K562 (cell line): ENCODE measurements around the gene CSNK1A1. TPM values are rescaled to one million over a fixed set of nuclear protein-coding genes. Genes with fewer than 3 reads are reported as not detected.
A peak's percentile ranks its signal among the peaks of the same experiment; 100 is the strongest.

Experiments used
- BRD4 ChIP-seq: fragments of 200-600 bp; sonication (generic); IDR thresholded peaks from 2 replicates; pipeline ENCODE4 v1.6.1; 2017; ENCODE audit warnings: inconsistent platforms
- CC2D1A ChIP-seq: fragments of 450-650 bp; IDR thresholded peaks from 2 replicates; pipeline ENCODE4 v1.6.1; 2017; ENCODE audit warnings: mild to moderate bottlenecking
- ELF2 ChIP-seq: fragments of 250-450 bp; sonication (Bioruptor Pico); IDR thresholded peaks from 2 replicates; pipeline ENCODE4 v1.5.0; 2021; ENCODE audit warnings: mild to moderate bottlenecking
- GATA2 ChIP-seq: sonication (generic); formaldehyde crosslinking; IDR thresholded peaks from 2 replicates; pipeline ENCODE4 v1.4.0; 2020; ENCODE audit warnings: mild to moderate bottlenecking, missing genetic modification reagents
- GTF2F1 ChIP-seq: IDR thresholded peaks from 2 replicates; pipeline ENCODE4 v1.6.1; 2011; ENCODE audit warnings: low read depth, low read length, improper control_type of control experiment
- HDAC6 ChIP-seq: IDR thresholded peaks from 2 replicates; pipeline ENCODE4 v1.6.1; 2012; ENCODE audit warnings: low read depth, mild to moderate bottlenecking, control low read depth, inconsistent platforms, low read length, moderate library complexity
- HNRNPL ChIP-seq: fragments of 200-400 bp; formaldehyde crosslinking; IDR thresholded peaks from 2 replicates; pipeline ENCODE4 v1.6.1; 2017; ENCODE audit warnings: low read depth, mild to moderate bottlenecking, low read length
- KAT2B ChIP-seq: IDR thresholded peaks from one replicate; pipeline ENCODE4 v1.6.1; 2012; ENCODE audit warnings: low read depth, mild to moderate bottlenecking, control low read depth, inconsistent platforms, low read length, moderate library complexity
- MCM2 ChIP-seq: fragments of 450-650 bp; IDR thresholded peaks from 2 replicates; pipeline ENCODE4 v1.6.1; 2017; ENCODE audit warnings: low read depth, mild to moderate bottlenecking
- MED1 ChIP-seq: sonication (generic); formaldehyde crosslinking; IDR thresholded peaks from 2 replicates; pipeline ENCODE4 v1.8.1; 2023; ENCODE audit warnings: missing genetic modification reagents, borderline replicate concordance
- MEIS2 ChIP-seq: fragments of 450-650 bp; IDR thresholded peaks from 2 replicates; pipeline ENCODE4 v1.6.1; 2014; ENCODE audit warnings: mild to moderate bottlenecking; ENCODE audit not compliant: partially characterized antibody
- MYNN ChIP-seq, 2 experiments: sonication (generic); formaldehyde crosslinking in 1 of 2; IDR thresholded peaks; 2 replicates each; pipeline versions ENCODE4 v1.5.0 to v1.6.1; 2016 to 2020; ENCODE audit warnings: antibody characterized with exemption in 1 of 2, missing genetic modification reagents in 1 of 2
- PKNOX1 ChIP-seq: fragments of 450-650 bp; IDR thresholded peaks from 2 replicates; pipeline ENCODE4 v1.6.1; 2016
- RBFOX2 ChIP-seq: fragments of 200-400 bp; formaldehyde crosslinking; IDR thresholded peaks from 2 replicates; pipeline ENCODE4 v1.6.1; 2017; ENCODE audit warnings: low read depth, mild to moderate bottlenecking, low read length, moderate library complexity
- SAFB ChIP-seq: fragments of 200-400 bp; formaldehyde crosslinking; IDR thresholded peaks from 2 replicates; pipeline ENCODE4 v1.6.1; 2017; ENCODE audit warnings: low read depth, low read length, borderline replicate concordance
- SNIP1 ChIP-seq: fragments of 450-650 bp; IDR thresholded peaks from 2 replicates; pipeline ENCODE4 v1.7.1; 2017; ENCODE audit warnings: low read depth, mild to moderate bottlenecking
- ZNF76 ChIP-seq: fragments of 250-450 bp; sonication (Bioruptor Pico); IDR thresholded peaks from 2 replicates; pipeline ENCODE4 v1.4.0; 2020; ENCODE audit warnings: mild to moderate bottlenecking, moderate library complexity, borderline replicate concordance
- polyA plus RNA-seq, 8 experiments: library from polyadenylated mRNA; depleted of rRNA in 4 of 8; stranded (reverse) in 5 of 8; unstranded in 3 of 8; fragments of >200 nt; fragmentation: Nextera tagmentation in 2 of 8; fragmentation: Illumina TruSeq in 1 of 8; extraction: Ambion mirVana in 2 of 8; extraction: Trizol in 1 of 8; gene quantifications; 2 replicates each; pipeline versions ENCODE4 v1.2.1 to v1.2.3, GENCODE V29; 2011 to 2014; ENCODE audit warnings: inconsistent platforms in 1 of 8, missing spikeins in 1 of 8
- total RNA-seq, 7 experiments: library from RNA; depleted of rRNA in 6 of 7; stranded (reverse); fragments of >200 nt in 6 of 7; fragmentation: Illumina TruSeq in 2 of 7; extraction: Trizol in 2 of 7; gene quantifications; 2 replicates each; pipeline versions ENCODE4 v1.2.1 to v1.2.3, GENCODE V29; 2011 to 2021; ENCODE audit warnings: low replicate concordance in 1 of 7
- TF ChIP-seq, protein P1 (sequence below): fragments of 450-650 bp; conservative IDR thresholded peaks from 2 replicates; pipeline ENCODE4 v1.6.1; 2016; ENCODE audit warnings: missing genetic modification characterization, low read depth, mild to moderate bottlenecking, control low read depth, missing compliant biosample characterization
- TF ChIP-seq, protein P2 (sequence below): fragments of 150-350 bp; IDR thresholded peaks from 2 replicates; pipeline ENCODE4 v1.6.1; 2014; ENCODE audit warnings: low read depth, mild to moderate bottlenecking, low read length, borderline replicate concordance
- TF ChIP-seq, protein P3 (sequence below): fragments of 450-650 bp; formaldehyde crosslinking; IDR thresholded peaks from 2 replicates; pipeline ENCODE4 v1.4.0; 2022; ENCODE audit warnings: mild to moderate bottlenecking, moderate library complexity
- TF ChIP-seq, protein P4 (sequence below): fragments of 250-450 bp; sonication (Bioruptor Pico); IDR thresholded peaks from 2 replicates; pipeline ENCODE4 v1.8.0; 2021; ENCODE audit warnings: borderline replicate concordance, mild to moderate bottlenecking, moderate library complexity; ENCODE audit not compliant: poor library complexity, severe bottlenecking

The CSNK1A1 gene
- total and polyA plus RNA-seq, 9 of the 15 experiments (the other 6 are each of a cell fraction or from before 2014, with no cell fraction given), result 49.1 to 196 (median 154) TPM

DNA sequence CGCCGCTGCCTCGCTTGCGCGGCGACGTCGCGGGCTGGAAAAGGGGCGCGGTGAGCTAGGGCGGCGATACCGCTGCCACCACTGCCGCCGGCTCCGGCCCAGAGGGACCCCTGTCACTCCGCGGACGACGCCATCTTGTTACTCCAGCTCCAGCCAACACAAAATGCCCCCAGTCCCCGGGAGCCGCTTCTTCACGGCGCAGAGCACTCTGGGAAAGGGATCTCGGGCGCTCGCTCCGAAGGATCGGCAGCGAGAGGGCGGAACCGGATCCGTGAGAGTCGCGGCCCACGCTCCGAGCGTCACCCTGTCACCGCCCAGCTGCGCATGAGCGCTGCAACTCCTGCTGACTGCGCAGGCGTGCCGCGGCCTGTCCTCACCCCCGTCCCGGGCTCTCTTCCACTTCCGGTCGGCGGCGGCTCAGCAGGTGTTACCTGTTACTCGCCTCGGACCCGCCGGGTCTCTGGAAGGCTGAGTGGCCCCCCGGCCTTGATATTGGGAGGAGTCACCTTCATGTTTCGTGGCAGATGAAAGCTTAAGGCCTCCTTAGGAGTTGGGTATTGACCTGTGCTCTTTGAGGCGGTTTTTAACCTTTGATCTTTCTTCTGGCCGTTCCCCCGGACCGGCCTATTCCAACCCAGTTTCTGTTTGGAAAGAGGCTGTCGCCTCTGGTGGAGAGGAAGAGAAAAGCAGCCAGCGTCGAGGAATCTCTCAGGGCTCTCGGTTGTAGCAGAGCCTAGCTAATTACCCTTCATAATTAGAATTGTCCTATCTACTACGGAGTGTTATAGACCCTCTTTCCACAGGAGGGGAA lies at the start of gene CSNK1A1 (continued):
- TF ChIP-seq PKNOX1, result peak; percentile 83
- TF ChIP-seq, protein P1, sequence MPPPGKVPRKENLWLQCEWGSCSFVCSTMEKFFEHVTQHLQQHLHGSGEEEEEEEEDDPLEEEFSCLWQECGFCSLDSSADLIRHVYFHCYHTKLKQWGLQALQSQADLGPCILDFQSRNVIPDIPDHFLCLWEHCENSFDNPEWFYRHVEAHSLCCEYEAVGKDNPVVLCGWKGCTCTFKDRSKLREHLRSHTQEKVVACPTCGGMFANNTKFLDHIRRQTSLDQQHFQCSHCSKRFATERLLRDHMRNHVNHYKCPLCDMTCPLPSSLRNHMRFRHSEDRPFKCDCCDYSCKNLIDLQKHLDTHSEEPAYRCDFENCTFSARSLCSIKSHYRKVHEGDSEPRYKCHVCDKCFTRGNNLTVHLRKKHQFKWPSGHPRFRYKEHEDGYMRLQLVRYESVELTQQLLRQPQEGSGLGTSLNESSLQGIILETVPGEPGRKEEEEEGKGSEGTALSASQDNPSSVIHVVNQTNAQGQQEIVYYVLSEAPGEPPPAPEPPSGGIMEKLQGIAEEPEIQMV (tag), result no peak; the same call in 1 of the 2 replicates
- TF ChIP-seq MED1 (CRISPR knock-in tag), result no peak
- TF ChIP-seq SAFB, result no peak
- no peak for TF ChIP-seq KAT2B
- TF ChIP-seq BRD4, result no peak
- TF ChIP-seq MEIS2, result peak; percentile 97
- no peak for TF ChIP-seq HDAC6
- no peak for TF ChIP-seq MCM2
- TF ChIP-seq HNRNPL, result no peak
- TF ChIP-seq GTF2F1, result no peak; the same call in none of the 2 replicates
- no peak for TF ChIP-seq ZNF76
- TF ChIP-seq CC2D1A, result peak; percentile 85; the same call in 1 of the 2 replicates
- TF ChIP-seq, protein P2, sequence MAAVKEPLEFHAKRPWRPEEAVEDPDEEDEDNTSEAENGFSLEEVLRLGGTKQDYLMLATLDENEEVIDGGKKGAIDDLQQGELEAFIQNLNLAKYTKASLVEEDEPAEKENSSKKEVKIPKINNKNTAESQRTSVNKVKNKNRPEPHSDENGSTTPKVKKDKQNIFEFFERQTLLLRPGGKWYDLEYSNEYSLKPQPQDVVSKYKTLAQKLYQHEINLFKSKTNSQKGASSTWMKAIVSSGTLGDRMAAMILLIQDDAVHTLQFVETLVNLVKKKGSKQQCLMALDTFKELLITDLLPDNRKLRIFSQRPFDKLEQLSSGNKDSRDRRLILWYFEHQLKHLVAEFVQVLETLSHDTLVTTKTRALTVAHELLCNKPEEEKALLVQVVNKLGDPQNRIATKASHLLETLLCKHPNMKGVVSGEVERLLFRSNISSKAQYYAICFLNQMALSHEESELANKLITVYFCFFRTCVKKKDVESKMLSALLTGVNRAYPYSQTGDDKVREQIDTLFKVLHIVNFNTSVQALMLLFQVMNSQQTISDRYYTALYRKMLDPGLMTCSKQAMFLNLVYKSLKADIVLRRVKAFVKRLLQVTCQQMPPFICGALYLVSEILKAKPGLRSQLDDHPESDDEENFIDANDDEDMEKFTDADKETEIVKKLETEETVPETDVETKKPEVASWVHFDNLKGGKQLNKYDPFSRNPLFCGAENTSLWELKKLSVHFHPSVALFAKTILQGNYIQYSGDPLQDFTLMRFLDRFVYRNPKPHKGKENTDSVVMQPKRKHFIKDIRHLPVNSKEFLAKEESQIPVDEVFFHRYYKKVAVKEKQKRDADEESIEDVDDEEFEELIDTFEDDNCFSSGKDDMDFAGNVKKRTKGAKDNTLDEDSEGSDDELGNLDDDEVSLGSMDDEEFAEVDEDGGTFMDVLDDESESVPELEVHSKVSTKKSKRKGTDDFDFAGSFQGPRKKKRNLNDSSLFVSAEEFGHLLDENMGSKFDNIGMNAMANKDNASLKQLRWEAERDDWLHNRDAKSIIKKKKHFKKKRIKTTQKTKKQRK, result no peak
- TF ChIP-seq MYNN (IDR thresholded peaks at IDR 0.05), result no peak
- no peak for TF ChIP-seq MYNN (CRISPR knock-in tag; IDR thresholded peaks at IDR 0.05)
- TF ChIP-seq, protein P3, sequence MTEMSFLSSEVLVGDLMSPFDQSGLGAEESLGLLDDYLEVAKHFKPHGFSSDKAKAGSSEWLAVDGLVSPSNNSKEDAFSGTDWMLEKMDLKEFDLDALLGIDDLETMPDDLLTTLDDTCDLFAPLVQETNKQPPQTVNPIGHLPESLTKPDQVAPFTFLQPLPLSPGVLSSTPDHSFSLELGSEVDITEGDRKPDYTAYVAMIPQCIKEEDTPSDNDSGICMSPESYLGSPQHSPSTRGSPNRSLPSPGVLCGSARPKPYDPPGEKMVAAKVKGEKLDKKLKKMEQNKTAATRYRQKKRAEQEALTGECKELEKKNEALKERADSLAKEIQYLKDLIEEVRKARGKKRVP, result no peak
- TF ChIP-seq, protein P4, sequence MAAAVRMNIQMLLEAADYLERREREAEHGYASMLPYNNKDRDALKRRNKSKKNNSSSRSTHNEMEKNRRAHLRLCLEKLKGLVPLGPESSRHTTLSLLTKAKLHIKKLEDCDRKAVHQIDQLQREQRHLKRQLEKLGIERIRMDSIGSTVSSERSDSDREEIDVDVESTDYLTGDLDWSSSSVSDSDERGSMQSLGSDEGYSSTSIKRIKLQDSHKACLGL, result no peak
- TF ChIP-seq ELF2 (CRISPR knock-in tag), result peak; percentile 84
- peak; percentile 100 for TF ChIP-seq RBFOX2
- no peak for TF ChIP-seq GATA2 (CRISPR knock-in tag)
- no peak for TF ChIP-seq SNIP1
